Heart left ventricle (tissue), 16 donors: Measurements from ENCODE around the gene SEC23IP. TPM values are rescaled to one million over a fixed set of nuclear protein-coding genes. Genes with fewer than 3 reads are reported as not detected.

Experiments used
- ATAC-seq, 4 donors: fragments of 200-7000 bp; cut with Tn5 transposase; one replicate each; pipeline ENCODE4 v1.9.1; 2020 to 2022; ENCODE audit warnings: moderate library complexity in 4 of 4, mild to moderate bottlenecking in 3 of 4, moderate number of reproducible peaks in 1 of 4
- DNase-seq, 5 donors: peaks; one replicate each; pipeline ENCODE4 v3.0.0-alpha.2; 2020
- H3K27ac ChIP-seq, 12 donors: fragments of 200-600 bp; sonication (generic) in 4 of 12; one replicate each; pipeline versions ENCODE4 v1.5.0 to v1.8.0; 2016 to 2022; ENCODE audit warnings: mild to moderate bottlenecking in 2 of 12
- H3K27me3 ChIP-seq, 9 donors: fragments of 200-600 bp; sonication (generic) in 2 of 9; one replicate each; pipeline versions ENCODE4 v1.5.1 to v1.8.0; 2016 to 2022; ENCODE audit warnings: mild to moderate bottlenecking in 3 of 9
- H3K36me3 ChIP-seq, 9 donors: fragments of 200-600 bp; sonication (generic) in 2 of 9; one replicate each; pipeline versions ENCODE4 v1.5.0 to v1.8.0; 2018 to 2022; ENCODE audit warnings: mild to moderate bottlenecking in 2 of 9
- H3K4me1 ChIP-seq, 12 donors: fragments of 200-600 bp; sonication (generic) in 4 of 12; one replicate each; pipeline versions ENCODE4 v1.5.0 to v1.8.0; 2016 to 2022; ENCODE audit warnings: mild to moderate bottlenecking in 3 of 12
- H3K4me3 ChIP-seq, 12 donors: fragments of 200-600 bp; sonication (generic) in 4 of 12; one replicate each; pipeline versions ENCODE4 v1.5.0 to v1.8.0; 2017 to 2022; ENCODE audit warnings: mild to moderate bottlenecking in 9 of 12, moderate library complexity in 4 of 12
- H3K9me3 ChIP-seq, 12 donors: fragments of 200-600 bp; sonication (generic) in 4 of 12; one replicate each; pipeline versions ENCODE4 v1.5.0 to v1.8.0; 2016 to 2022; ENCODE audit warnings: mild to moderate bottlenecking in 1 of 12
- POLR2A ChIP-seq, 2 donors: fragments of 450-650 bp; IDR thresholded peaks; one replicate each; pipeline ENCODE4 v1.6.1; 2017; ENCODE audit warnings: antibody characterized with exemption in 2 of 2, mild to moderate bottlenecking in 2 of 2, moderate library complexity in 2 of 2
- WGBS, 4 donors: extraction: QIAGEN DNeasy Blood & Tissue Kit in 2 of 4; methylation state at CpG; one replicate each; pipeline versions ENCODE4 v1.1.5 to v1.1.7; 2013 to 2018; 5-methylcytosine and 5-hydroxymethylcytosine counted together
- intact Hi-C, 10 donors: fragments of 100-400 bp; cut with DNase I; formaldehyde crosslinking; loops; one replicate each; pipeline versions ENCODE4 v1.11.1 to v1.14.2; 2022
- microRNA-seq, 4 donors: library from miRNA; unstranded; fragments of <30 nt; microRNA quantifications; one replicate each; pipeline versions ENCODE4 to v1.2.0, GENCODE V29; 2017 to 2020
- polyA plus RNA-seq, 2 donors: library from polyadenylated mRNA; stranded (reverse); fragments of 200-250 nt; gene quantifications; one replicate each; pipeline ENCODE4 v1.2.3, GENCODE V29; 2013
- total RNA-seq, 9 donors: library from RNA; depleted of rRNA in 2 of 9; stranded (reverse); fragments of >200 nt in 2 of 9; fragmentation: NEBNext Ultra II Directional in 3 of 9; extraction: Animal tissue kit (Norgen Biotek cat#: 25700) in 3 of 9; gene quantifications; one replicate each; pipeline versions ENCODE4 v1.1.0 to v1.2.4, GENCODE V29; 2016 to 2023
- TF ChIP-seq, protein P1 (sequence below), 12 donors: fragments of 200-600 bp; sonication (generic) in 4 of 12; IDR thresholded peaks; one replicate each; pipeline versions ENCODE4 v1.5.0 to v1.8.0; 2018 to 2022; ENCODE audit warnings: antibody characterized with exemption in 12 of 12, mild to moderate bottlenecking in 5 of 12
- donor health status: ischemic (EF 13 %, LVEDD 7.1; RV severe dilation, severe dysfunction).
- donor health status: healthy with polysubstance abuse.
- donor health status: DM: no; HTN: yes; CAD: no.
- donor health status: DM: no; HTN: no; CAD: no.
- donor health status: ischemic (EF 25% LVEDD 6.9; RV normal size, moderate dysfunction).
- donor health status: ischemic (EF 25% LVEDD 5.7; RV mildly dilated, moderate dysfunction).
- donor health status: healthy.
- donor health status: DM: yes; HTN: yes; CAD: no.
- donor health status: ischemic (EF 35%, LVEDD 5.7; RV mildly dilated, moderate dysfunction).
- donor health status: nonischemic (EF 11% LVEDD 7.7; RV severe dilation, severe dysfunction).
- donor health status: DM: yes; HTN: yes; CAD: no.
- donor health status: PGD.
- donor health status: ischemic (EF 29% LVEDD 5.4; RV normal size, mild dysfunction).
- donor health status: nonischemic (EF 23%, LVEDD 6.1; RV moderate dilation, normal function).

Gene SEC23IP
- total and polyA plus RNA-seq, 11 donors: 4.3 to 42.0 (median 26.2) TPM

DNA sequence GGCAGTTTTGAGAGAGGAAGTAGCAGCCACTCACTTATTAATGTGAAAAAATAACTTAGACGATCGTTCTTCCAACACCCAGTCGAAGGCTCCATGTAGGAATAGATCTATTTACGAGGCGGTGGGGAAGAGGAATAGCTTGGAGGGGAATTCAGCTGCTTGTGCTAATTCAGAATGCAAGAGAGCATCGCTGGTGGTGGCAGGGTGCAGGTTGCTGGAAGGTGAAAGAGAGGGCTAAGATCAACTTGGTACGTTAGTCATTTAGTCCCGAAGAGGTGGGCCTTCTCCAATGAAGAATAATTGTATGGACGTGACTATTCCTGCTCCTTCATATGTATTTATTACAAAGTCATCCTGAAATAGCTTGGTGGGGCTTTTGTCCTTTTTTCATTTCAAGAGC lies 98.5 kb downstream of the SEC23IP start:
- intact Hi-C loops: no loop called here

DNA sequence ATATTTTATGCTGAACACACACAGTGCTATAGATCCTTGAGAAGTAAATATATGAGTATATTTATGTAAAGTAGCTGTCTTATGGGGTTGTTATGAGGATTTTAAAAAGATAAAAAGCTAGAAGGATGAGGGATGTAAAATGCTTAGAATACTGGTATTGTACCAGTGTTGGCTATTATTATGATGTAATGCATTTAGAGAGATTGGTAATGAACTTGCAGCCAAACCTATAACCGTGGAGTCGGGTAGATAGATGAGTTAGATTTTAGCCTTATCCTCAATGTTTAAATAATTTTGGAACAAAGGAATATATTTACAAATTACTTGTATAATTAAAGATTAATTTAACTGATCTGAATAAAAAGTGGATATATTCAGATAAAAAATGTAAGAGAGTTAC lies 99.3 kb downstream of the SEC23IP start:
- ATAC-seq: no peak
- intact Hi-C loops: no loop called here
- TF ChIP-seq POLR2A (IDR thresholded peaks at IDR 0.05): no peak
- TF ChIP-seq, protein P1, sequence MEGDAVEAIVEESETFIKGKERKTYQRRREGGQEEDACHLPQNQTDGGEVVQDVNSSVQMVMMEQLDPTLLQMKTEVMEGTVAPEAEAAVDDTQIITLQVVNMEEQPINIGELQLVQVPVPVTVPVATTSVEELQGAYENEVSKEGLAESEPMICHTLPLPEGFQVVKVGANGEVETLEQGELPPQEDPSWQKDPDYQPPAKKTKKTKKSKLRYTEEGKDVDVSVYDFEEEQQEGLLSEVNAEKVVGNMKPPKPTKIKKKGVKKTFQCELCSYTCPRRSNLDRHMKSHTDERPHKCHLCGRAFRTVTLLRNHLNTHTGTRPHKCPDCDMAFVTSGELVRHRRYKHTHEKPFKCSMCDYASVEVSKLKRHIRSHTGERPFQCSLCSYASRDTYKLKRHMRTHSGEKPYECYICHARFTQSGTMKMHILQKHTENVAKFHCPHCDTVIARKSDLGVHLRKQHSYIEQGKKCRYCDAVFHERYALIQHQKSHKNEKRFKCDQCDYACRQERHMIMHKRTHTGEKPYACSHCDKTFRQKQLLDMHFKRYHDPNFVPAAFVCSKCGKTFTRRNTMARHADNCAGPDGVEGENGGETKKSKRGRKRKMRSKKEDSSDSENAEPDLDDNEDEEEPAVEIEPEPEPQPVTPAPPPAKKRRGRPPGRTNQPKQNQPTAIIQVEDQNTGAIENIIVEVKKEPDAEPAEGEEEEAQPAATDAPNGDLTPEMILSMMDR (IDR thresholded peaks at IDR 0.05): no peak

More for the DNA sequence above, 98.5 kb downstream of the SEC23IP start:
- Histone ChIP-seq H3K4me3 (no peak overlapping the region), H3K27ac (no peak overlapping the region), H3K4me1 (no peaks in the 10 kb centered on the region), H3K27me3 (peaks cover 0 to 5% (median 0%) of the 10 kb centered on the region in 9 donors), H3K9me3 (peaks cover 0 to 19% (median 2%) of the 10 kb centered on the region in 12 donors), H3K36me3 (no peaks in the 10 kb centered on the region)
- 71 to 75% (median 73%) methylated on average over 9 of the region's 9 CpGs for WGBS, 4 donors
- DNase-seq (no peak), ATAC-seq (no peak)
- TF ChIP-seq, protein P1 (IDR thresholded peaks at IDR 0.05): no peak
- TF ChIP-seq POLR2A (IDR thresholded peaks at IDR 0.05): no peak

More for the DNA sequence above, 99.3 kb downstream of the SEC23IP start:
- Histone ChIP-seq H3K27me3 (peaks cover 0 to 5% (median 0%) of the 10 kb centered on the region in 9 donors), H3K27ac (no peak overlapping the region), H3K36me3 (no peaks in the 10 kb centered on the region), H3K9me3 (peaks cover 0 to 20% (median 2%) of the 10 kb centered on the region in 12 donors), H3K4me3 (no peak overlapping the region), H3K4me1 (no peaks in the 10 kb centered on the region)
- no peak for DNase-seq
- 91 to 95% (median 93%) methylated on average over 2 of the region's 2 CpGs for WGBS, 4 donors

Small RNA genes lying within 50 kb of the gene (microRNA-seq; reads per million reads assigned to microRNA genes)
- gene MIR4682: 0 reads per million in 4 donors

Other genes with a start within 250 kb of the SEC23IP start
- gene BAG3, start 241.3 kb upstream of the SEC23IP start, total RNA-seq: 100 to 1,000 TPM in 8 of 9 donors, 10 to 100 TPM in 1; 85.1 to 219 (median 141) TPM
- 100 to 1,000 TPM in 1 of 2 donors, 10 to 100 TPM in 1; 78.8 to 271 TPM for gene BAG3, start 241.3 kb upstream of the SEC23IP start, polyA plus RNA-seq
- gene INPP5F, start 166.7 kb upstream of the SEC23IP start, total RNA-seq: 1 to 10 TPM; 3.9 to 9.9 (median 6.6) TPM
- 1 to 10 TPM; 3.0 to 5.4 TPM for gene INPP5F, start 166.7 kb upstream of the SEC23IP start, polyA plus RNA-seq
- 10 to 100 TPM; 22.0 to 39.4 (median 29.7) TPM for gene MCMBP, start 19.9 kb upstream of the SEC23IP start, total RNA-seq
- gene MCMBP, start 19.9 kb upstream of the SEC23IP start, polyA plus RNA-seq: 10 to 100 TPM in 1 of 2 donors, 1 to 10 TPM in 1; 8.7 to 34.5 TPM